CD4-positive, alpha-beta T cell treated with Interleukin-15 for 1 hour (primary cell): ENCODE data around the gene SPDYE9.
"Not testable (repeated sequence)": the region's sequence is repeated elsewhere in the genome, so short reads cannot be mapped to it uniquely, and the experiment has no call there.

Experiments
- DNase-seq: peaks from one replicate; pipeline ENCODE4 v3.0.0-alpha.2; 2020

The SPDYE9 gene, protein sequence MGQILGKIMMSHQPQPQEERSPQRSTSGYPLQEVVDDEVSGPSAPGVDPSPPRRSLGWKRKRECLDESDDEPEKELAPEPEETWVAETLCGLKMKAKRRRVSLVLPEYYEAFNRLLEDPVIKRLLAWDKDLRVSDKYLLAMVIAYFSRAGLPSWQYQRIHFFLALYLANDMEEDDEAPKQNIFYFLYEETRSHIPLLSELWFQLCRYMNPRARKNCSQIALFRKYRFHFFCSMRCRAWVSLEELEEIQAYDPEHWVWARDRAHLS

DNA sequence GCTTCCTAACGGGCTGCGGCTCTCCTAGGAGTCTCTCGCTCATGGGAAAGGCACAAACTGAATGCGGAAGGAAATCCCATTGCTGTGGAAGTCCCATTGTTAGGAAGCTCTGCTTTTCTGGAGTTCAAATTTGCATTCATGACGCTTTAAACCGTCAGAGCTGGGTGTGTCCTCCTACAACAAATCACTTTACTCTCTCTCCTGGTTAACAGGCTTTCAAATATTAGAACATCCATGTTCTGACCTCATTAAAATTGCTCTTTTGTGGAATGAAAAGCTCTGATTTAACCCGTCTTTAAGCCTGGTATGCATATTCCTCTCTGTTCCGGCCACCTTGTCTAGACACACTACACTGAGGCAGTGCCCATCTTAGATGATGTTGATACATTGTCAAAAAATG is at the start of gene SPDYE9:
Gene SPDYE9, minus strand, starts transcription at position 101 of the 400 bp plus-strand sequence. CDS start 1,800 bp downstream, outside the sequence.
- not testable (repeated sequence) for DNase-seq

DNA sequence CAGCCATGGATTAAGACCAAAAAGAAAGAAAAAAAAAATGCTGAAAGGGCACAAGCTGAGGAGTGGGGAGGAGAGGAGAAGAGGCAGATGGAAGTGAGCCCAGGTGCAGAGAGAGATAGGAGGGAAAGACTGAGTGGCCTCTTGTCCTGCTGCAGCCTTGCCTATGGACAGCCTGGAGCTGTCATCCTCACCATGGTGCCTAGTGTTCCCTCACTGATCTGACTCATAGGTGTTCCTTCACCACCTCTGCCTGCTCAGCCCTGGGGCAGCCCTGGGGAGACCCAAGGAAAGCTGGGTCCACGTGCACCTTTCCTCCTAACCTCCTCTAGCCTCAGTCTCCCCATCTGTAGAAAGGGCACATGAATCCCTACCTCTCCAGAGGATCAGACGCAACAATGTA is 49.0 kb upstream of the SPDYE9 start:
- DNase-seq, result not testable (repeated sequence)

DNA sequence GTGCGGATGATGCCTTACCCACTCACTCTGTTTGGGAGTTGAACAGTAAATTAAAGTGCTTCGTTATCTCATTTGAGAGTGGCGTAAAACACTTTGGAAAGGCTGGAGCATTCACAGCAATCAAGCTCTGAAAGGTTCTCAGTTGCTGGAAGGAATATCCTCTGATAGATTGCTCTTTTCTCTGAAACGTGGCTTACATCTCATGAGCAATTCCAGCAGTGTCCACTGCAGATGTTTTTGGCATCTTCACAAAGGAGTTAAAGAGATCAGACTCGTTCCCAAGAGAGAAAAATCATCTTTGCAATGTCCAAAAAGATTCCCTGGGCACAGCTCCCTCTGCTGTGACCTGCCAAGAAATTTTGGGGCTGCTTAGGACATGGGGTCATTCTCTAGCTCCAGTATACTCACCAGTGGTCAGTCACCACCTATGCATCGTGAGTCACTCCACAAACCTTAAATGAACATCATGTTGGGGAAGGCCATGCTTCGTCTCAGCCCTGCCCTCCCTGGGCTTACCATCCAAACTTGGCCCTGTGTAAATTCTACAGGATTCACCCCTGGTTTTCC is 46.9 kb upstream of the SPDYE9 start:
- DNase-seq, result not testable (repeated sequence)

DNA sequence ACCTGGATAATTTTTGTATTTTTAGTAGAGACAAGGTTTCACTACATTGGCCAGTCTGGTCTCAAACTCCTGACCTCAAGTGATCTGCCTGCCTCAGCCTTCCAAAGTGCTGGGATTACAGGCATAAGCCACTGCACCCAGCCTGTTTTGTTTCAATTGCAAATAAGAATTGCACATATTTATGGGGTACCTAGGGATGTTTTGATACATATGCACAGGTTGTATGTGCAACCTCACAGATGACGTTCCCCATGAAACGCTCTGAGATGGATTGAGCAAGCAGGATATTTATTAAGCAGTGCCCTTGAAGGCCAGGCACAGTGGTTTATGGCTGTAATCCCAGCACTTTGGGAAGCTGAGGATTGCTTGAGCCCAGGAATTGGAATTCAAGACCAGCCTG is 44.8 kb upstream of the SPDYE9 start:
- not testable (repeated sequence) for DNase-seq

DNA sequence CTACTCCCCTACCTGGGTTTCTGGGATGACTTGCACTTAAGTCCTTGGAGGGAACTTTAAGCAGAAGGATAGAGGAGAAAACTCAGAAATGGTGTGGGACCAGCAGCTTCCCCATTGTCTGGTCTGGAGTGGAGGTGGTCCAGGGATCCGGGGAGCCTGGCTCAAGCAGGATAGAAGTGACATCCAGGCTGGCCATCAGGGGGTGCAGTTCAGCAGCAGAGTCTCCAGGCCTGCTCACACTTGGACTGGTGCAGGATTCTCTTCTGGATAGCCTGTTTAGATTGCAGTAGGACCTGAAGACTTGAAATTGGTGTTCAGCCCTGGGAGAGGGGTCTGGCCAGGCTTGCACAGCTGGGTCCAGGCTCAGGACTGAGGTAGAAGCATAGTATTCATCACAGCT is 38.3 kb upstream of the SPDYE9 start:
- not testable (repeated sequence) for DNase-seq

DNA sequence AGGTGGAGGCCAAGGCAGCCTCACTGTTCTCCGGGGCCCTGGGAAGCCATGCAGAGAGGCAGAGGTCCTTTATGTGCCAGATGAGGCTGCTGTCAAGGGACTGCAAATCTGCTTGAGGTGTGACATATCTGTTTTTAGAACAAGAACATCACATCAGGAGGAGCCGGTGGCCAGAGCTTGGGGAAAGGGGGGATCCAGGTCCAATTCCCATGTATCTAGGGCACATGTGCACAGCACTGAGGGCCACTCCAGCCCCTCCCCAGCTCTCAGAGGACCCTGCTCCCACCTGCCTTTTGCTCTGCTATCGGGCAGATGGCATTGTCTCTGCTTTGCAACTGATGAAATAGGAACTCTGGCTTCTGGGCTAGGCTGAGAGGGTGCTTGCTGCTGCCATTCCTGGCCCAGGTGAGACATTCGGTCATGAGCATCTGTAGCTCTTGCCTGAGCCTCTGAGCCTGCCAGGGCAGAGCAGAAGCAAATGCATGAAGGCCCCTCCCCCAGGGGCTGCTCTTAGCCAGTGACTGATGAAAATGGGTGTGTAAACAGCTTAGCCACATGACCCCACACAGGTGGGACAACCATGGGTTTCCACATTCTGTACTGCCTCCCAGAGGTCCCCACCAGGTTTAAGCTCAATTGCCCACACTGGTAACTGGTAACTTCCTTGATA is 37.1 kb upstream of the SPDYE9 start:
- DNase-seq, result not testable (repeated sequence)

DNA sequence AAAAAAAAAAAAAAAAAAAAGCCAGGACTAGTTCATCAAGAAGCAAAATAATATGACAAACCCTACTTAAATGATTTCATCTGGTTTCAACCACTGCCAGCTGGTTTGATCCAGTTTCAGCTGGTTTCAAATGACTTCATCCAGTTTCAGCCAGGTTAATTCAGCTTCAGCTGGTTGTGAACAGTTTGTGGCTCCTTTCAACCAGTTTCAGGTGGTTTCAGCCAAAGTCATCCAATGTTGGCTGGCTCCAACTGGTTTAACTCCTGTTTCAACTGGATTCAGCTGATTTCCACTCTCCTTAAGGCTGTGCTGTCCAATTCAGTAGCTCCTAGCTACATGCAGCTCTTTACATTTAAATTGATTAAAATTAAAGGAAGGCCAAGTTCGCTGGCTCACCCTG is 32.3 kb upstream of the SPDYE9 start:
- DNase-seq, result not testable (repeated sequence)

DNA sequence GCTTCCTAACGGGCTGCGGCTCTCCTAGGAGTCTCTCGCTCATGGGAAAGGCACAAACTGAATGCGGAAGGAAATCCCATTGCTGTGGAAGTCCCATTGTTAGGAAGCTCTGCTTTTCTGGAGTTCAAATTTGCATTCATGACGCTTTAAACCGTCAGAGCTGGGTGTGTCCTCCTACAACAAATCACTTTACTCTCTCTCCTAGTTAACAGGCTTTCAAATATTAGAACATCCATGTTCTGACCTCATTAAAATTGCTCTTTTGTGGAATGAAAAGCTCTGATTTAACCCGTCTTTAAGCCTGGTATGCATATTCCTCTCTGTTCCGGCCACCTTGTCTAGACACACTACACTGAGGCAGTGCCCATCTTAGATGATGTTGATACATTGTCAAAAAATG is 28.0 kb downstream of the SPDYE9 start, which contains the start of gene SPDYE11:
Gene SPDYE11, minus strand, starts transcription at position 101 of the 400 bp plus-strand sequence. CDS start 1,800 bp downstream, outside the sequence.
- DNase-seq, result not testable (repeated sequence)

DNA sequence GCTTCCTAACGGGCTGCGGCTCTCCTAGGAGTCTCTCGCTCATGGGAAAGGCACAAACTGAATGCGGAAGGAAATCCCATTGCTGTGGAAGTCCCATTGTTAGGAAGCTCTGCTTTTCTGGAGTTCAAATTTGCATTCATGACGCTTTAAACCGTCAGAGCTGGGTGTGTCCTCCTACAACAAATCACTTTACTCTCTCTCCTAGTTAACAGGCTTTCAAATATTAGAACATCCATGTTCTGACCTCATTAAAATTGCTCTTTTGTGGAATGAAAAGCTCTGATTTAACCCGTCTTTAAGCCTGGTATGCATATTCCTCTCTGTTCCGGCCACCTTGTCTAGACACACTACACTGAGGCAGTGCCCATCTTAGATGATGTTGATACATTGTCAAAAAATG is 56.2 kb downstream of the SPDYE9 start, which contains the start of gene SPDYE8:
Gene SPDYE8, minus strand, starts transcription at position 101 of the 400 bp plus-strand sequence. CDS start 1,800 bp downstream, outside the sequence.
- DNase-seq, result not testable (repeated sequence)
